Retinal pigment epithelial cell (primary cell): ENCODE measurements around the gene KBTBD13.
"Not testable (repeated sequence)": the region's sequence is repeated elsewhere in the genome, so short reads cannot be mapped to it uniquely, and the experiment has no call there.

Experiments used
- DNase-seq: peaks from one replicate; pipeline ENCODE4 v3.0.0-alpha.2; 2010; ENCODE audit warnings: low read depth
- H3K4me3 ChIP-seq: 2 replicates; pipeline ENCODE4 v1.5.1; 2011; ENCODE audit warnings: mild to moderate bottlenecking, low read length, control low read depth, moderate library complexity
- CTCF ChIP-seq: conservative IDR thresholded peaks from 2 replicates; pipeline ENCODE4 v1.5.1; 2011; ENCODE audit warnings: low read depth, low read length, control low read depth, inconsistent platforms

Gene KBTBD13

GRCh38 chr15:65041787-65042186 lies 34.8 kb upstream of the KBTBD13 start:
- TF ChIP-seq CTCF: no peak
- no peak for DNase-seq
- H3K4me3 ChIP-seq: no peak overlapping the region

GRCh38 chr15:65042776-65043327 lies 33.7 kb upstream of the KBTBD13 start:
- H3K4me3 ChIP-seq: no peak overlapping the region
- no peak for DNase-seq
- no peak for TF ChIP-seq CTCF

- DNase-seq, H3K4me3 ChIP-seq: not testable (repeated sequence)
Observed at GRCh38 chr15:65044218-65044617, 32.3 kb upstream of the KBTBD13 start.

GRCh38 chr15:65044724-65045481 lies 31.6 kb upstream of the KBTBD13 start, which contains the start of gene SLC51B:
Gene SLC51B, plus strand, starts transcription at chr15:65045387. Its CDS starts 4,618 bp downstream, at chr15:65050005.
- no peak for DNase-seq
- no peak for TF ChIP-seq CTCF
- no peak within 1 kb of the TSS for H3K4me3 ChIP-seq

- H3K4me3 ChIP-seq: no peak overlapping the region
- TF ChIP-seq CTCF: no peak
- DNase-seq: no peak
Observed at GRCh38 chr15:65048241-65048640, 28.3 kb upstream of the KBTBD13 start.

GRCh38 chr15:65049418-65049840 lies 27.1 kb upstream of the KBTBD13 start:
- TF ChIP-seq CTCF: no peak
- peak overlapping the region; percentile 47 for H3K4me3 ChIP-seq
- DNase-seq: no peak

- no peak for DNase-seq
- TF ChIP-seq CTCF: no peak
- H3K4me3 ChIP-seq: no peak overlapping the region
Observed at GRCh38 chr15:65050270-65050669, 26.3 kb upstream of the KBTBD13 start.
